Loucy (cell line): ENCODE measurements around the gene LRPPRC.

Experiments used
- H2AFZ ChIP-seq: fragments of 200-600 bp; sonication (generic); 2 replicates; pipeline ENCODE4 v1.6.0; 2016; ENCODE audit warnings: antibody characterized with exemption, mild to moderate bottlenecking, low read length, moderate library complexity
- H3F3A ChIP-seq: fragments of 200-600 bp; 2 replicates; pipeline ENCODE4 v1.6.0; 2016; ENCODE audit warnings: antibody characterized with exemption, low read depth, mild to moderate bottlenecking
- H3K27me3 ChIP-seq: fragments of 200-600 bp; sonication (generic); 2 replicates; pipeline ENCODE4 v1.6.1; 2014; ENCODE audit warnings: low read length, mild to moderate bottlenecking; ENCODE audit not compliant: insufficient read depth, poor library complexity, severe bottlenecking
- H3K36me3 ChIP-seq: fragments of 200-600 bp; sonication (generic); 2 replicates; pipeline ENCODE4 v1.6.1; 2016; ENCODE audit warnings: low read length; ENCODE audit not compliant: insufficient read depth
- H3K4me1 ChIP-seq: fragments of 200-600 bp; sonication (generic); 2 replicates; pipeline ENCODE4 v1.5.1; 2014; ENCODE audit warnings: low read length, mild to moderate bottlenecking; ENCODE audit not compliant: insufficient read depth, poor library complexity, severe bottlenecking
- H3K4me2 ChIP-seq: fragments of 200-600 bp; sonication (generic); 2 replicates; pipeline ENCODE4 v1.6.0; 2014; ENCODE audit warnings: antibody characterized with exemption, low read length, low read depth, mild to moderate bottlenecking; ENCODE audit not compliant: poor library complexity, severe bottlenecking
- H3K4me3 ChIP-seq: fragments of 200-600 bp; sonication (generic); 2 replicates; pipeline ENCODE4 v1.5.1; 2014; ENCODE audit warnings: low read length, mild to moderate bottlenecking, mixed read lengths; ENCODE audit not compliant: poor library complexity, severe bottlenecking
- H3K79me2 ChIP-seq: fragments of 200-600 bp; sonication (generic); 2 replicates; pipeline ENCODE4 v1.6.1; 2014; ENCODE audit warnings: low read length; ENCODE audit not compliant: insufficient read depth
- H3K9ac ChIP-seq: fragments of 200-600 bp; sonication (generic); 2 replicates; pipeline ENCODE4 v1.6.0; 2014; ENCODE audit warnings: mild to moderate bottlenecking, low read depth, low read length, moderate library complexity; ENCODE audit not compliant: poor library complexity, severe bottlenecking
- H3K9me2 ChIP-seq: fragments of 200-600 bp; sonication (generic); replicated peaks from 2 replicates; pipeline ENCODE4 v1.6.1; 2016; ENCODE audit warnings: low read depth, low read length, mixed read lengths
- H3K9me3 ChIP-seq: fragments of 200-600 bp; sonication (generic); 2 replicates; pipeline ENCODE4 v1.6.1; 2014; ENCODE audit warnings: mild to moderate bottlenecking, antibody characterized with exemption, low read length, low read depth; ENCODE audit not compliant: insufficient read depth
- H4K20me1 ChIP-seq: fragments of 200-600 bp; sonication (generic); 2 replicates; pipeline ENCODE4 v1.6.0; 2014; ENCODE audit warnings: antibody characterized with exemption, low read length, mild to moderate bottlenecking; ENCODE audit not compliant: insufficient read depth, poor library complexity, severe bottlenecking
- EZH2phosphoT487 ChIP-seq: fragments of 200-600 bp; IDR thresholded peaks from 2 replicates; pipeline ENCODE4 v1.6.1; 2018; ENCODE audit warnings: antibody characterized with exemption, mild to moderate bottlenecking, moderate library complexity, borderline replicate concordance
- TF ChIP-seq, protein P1 (sequence below): fragments of 200-600 bp; sonication (generic); conservative IDR thresholded peaks from 2 replicates; pipeline ENCODE4 v1.5.1; 2014; ENCODE audit warnings: mild to moderate bottlenecking, antibody characterized with exemption, low read length

LRPPRC gene

GRCh38 chr2:43840965-43841364, 154.8 kb downstream of the LRPPRC start:
- H3K27me3 ChIP-seq, result no peaks in the 10 kb centered on the region
- H3K4me2 ChIP-seq, result no peak overlapping the region
- no peak overlapping the region for H3K9ac ChIP-seq
- no peaks in the 10 kb centered on the region for H3F3A ChIP-seq
- H2AFZ ChIP-seq, result no peak overlapping the region
- TF ChIP-seq EZH2phosphoT487, result no peak
- TF ChIP-seq, protein P1, sequence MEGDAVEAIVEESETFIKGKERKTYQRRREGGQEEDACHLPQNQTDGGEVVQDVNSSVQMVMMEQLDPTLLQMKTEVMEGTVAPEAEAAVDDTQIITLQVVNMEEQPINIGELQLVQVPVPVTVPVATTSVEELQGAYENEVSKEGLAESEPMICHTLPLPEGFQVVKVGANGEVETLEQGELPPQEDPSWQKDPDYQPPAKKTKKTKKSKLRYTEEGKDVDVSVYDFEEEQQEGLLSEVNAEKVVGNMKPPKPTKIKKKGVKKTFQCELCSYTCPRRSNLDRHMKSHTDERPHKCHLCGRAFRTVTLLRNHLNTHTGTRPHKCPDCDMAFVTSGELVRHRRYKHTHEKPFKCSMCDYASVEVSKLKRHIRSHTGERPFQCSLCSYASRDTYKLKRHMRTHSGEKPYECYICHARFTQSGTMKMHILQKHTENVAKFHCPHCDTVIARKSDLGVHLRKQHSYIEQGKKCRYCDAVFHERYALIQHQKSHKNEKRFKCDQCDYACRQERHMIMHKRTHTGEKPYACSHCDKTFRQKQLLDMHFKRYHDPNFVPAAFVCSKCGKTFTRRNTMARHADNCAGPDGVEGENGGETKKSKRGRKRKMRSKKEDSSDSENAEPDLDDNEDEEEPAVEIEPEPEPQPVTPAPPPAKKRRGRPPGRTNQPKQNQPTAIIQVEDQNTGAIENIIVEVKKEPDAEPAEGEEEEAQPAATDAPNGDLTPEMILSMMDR, result no peak
- H4K20me1 ChIP-seq, result no peaks in the 10 kb centered on the region
- no peaks in the 10 kb centered on the region for H3K9me2 ChIP-seq
- no peaks in the 10 kb centered on the region for H3K9me3 ChIP-seq
- no peaks in the 10 kb centered on the region for H3K4me1 ChIP-seq
- H3K36me3 ChIP-seq, result no peaks in the 10 kb centered on the region
- no peaks in the 10 kb centered on the region for H3K79me2 ChIP-seq
- H3K4me3 ChIP-seq, result no peak overlapping the region

- H3K27me3 ChIP-seq, result no peaks in the 10 kb centered on the region
- no peaks in the 10 kb centered on the region for H3K9me2 ChIP-seq
- no peaks in the 10 kb centered on the region for H3K9me3 ChIP-seq
- no peaks in the 10 kb centered on the region for H3F3A ChIP-seq
- no peak overlapping the region for H3K4me3 ChIP-seq
- no peak for TF ChIP-seq EZH2phosphoT487
- TF ChIP-seq, protein P1, result no peak
- no peak overlapping the region for H3K4me2 ChIP-seq
- H4K20me1 ChIP-seq, result no peaks in the 10 kb centered on the region
- H3K4me1 ChIP-seq, result no peaks in the 10 kb centered on the region
- H3K79me2 ChIP-seq, result no peaks in the 10 kb centered on the region
- no peak overlapping the region for H3K9ac ChIP-seq
- no peak overlapping the region for H2AFZ ChIP-seq
- H3K36me3 ChIP-seq, result no peaks in the 10 kb centered on the region
These were observed 155.8 kb downstream of the LRPPRC start for GRCh38 chr2:43839776-43840564.

DNA sequence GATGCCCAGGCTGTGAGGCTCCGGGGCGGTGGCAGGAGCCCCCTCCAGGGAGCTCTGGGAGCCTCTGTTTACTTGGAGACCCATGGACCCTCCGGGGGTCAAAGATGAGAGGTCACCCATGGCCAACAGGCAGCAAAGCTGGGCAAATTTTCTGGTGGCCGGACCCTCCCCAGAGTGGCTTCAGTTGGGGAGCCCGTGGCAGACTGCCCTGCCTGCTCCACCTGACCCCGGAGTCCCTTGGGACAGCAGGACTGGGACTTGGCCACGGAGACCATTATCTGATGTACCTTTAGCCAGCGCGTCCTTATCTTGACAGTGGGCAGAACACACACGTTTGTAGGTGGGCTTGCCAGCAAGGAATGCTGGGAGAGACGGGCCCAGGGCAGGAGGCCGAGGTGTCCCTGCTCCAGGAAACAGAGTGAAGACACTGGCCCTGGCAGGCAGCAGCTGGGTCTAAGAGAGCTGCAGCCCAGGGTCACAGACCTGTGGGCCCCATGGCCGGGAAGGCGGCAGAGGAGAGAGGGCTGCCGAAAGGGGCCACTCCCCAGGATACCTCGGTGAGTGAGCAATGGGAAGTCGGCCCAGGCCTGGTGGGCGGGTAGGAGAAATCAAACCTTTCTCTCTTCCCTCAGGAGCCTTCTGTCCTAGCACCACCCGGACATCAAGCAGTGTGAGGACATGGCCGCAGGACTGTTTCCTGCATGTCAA, 157.1 kb downstream of the LRPPRC start, which contains the start of the genes ABCG5 and ABCG8:
TSS of gene ABCG5 (minus strand) at position 280 of the 708 bp plus-strand sequence. CDS start at position 120, 160 bp downstream.
TSS of gene ABCG8 (plus strand) at position 412 of the 708 bp plus-strand sequence. CDS start at position 495, 83 bp downstream.
- H3K9me2 ChIP-seq, result no peaks in the 10 kb centered on the region
- H3K36me3 ChIP-seq, result no peaks in the 10 kb centered on the region
- no peaks in the 10 kb centered on the region for H3F3A ChIP-seq
- no peaks in the 10 kb centered on the region for H4K20me1 ChIP-seq
- no peaks in the 10 kb centered on the region for H3K9me3 ChIP-seq
- no peak for TF ChIP-seq EZH2phosphoT487
- no peak within 1 kb of the TSS for H3K4me2 ChIP-seq
- no peak within 1 kb of the TSS for H3K4me3 ChIP-seq
- no peak within 1 kb of the TSS for H3K9ac ChIP-seq
- H2AFZ ChIP-seq, result no peak within 1 kb of the TSS
- H3K79me2 ChIP-seq, result no peaks in the 10 kb centered on the region
- H3K4me1 ChIP-seq, result no peaks in the 10 kb centered on the region
- H3K27me3 ChIP-seq, result no peaks in the 10 kb centered on the region
